Astrocyte of the cerebellum (primary cell): Measurements from ENCODE around the gene KSR2.
"Not testable (repeated sequence)": the region's sequence is repeated elsewhere in the genome, so short reads cannot be mapped to it uniquely, and the experiment has no call there.

ENCODE experiments used
- DNase-seq: peaks from one replicate; pipeline ENCODE4 v3.0.0-alpha.2; 2011; ENCODE audit warnings: low read depth
- H3K4me3 ChIP-seq: 2 replicates; pipeline ENCODE4 v1.5.1; 2011; ENCODE audit warnings: mild to moderate bottlenecking, low read depth, low read length, moderate library complexity
- in situ Hi-C: cut with HindIII; loops from 2 replicates; pipeline ENCODE4 v1.10.0; 2017; ENCODE audit warnings: low sequenced_read_pairs
- TF ChIP-seq, protein P1 (sequence below): IDR thresholded peaks from 2 replicates; pipeline ENCODE4 v1.5.1; 2012; ENCODE audit warnings: low read length, low read depth, moderate library complexity, mild to moderate bottlenecking; ENCODE audit errors: missing control alignments

KSR2 gene

DNA sequence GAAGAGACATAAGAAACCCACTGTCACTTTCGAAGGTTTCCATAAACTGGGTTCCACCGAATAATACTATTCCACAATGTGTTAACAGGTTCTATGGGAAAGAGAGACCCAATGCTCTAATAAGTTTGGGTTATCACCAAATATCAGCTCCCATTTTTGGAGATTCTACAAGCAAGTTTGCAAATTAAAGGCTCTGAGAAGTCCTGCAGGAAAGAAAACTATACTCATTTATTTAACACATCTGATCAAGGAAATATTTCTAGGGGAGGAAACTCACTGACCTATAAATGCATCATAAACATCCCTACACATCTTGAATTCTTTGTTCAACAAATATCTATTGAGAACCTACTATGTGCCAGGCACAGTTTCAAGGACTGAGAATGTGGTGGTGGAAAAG lies 161.4 kb downstream of the KSR2 start:
- TF ChIP-seq, protein P1, sequence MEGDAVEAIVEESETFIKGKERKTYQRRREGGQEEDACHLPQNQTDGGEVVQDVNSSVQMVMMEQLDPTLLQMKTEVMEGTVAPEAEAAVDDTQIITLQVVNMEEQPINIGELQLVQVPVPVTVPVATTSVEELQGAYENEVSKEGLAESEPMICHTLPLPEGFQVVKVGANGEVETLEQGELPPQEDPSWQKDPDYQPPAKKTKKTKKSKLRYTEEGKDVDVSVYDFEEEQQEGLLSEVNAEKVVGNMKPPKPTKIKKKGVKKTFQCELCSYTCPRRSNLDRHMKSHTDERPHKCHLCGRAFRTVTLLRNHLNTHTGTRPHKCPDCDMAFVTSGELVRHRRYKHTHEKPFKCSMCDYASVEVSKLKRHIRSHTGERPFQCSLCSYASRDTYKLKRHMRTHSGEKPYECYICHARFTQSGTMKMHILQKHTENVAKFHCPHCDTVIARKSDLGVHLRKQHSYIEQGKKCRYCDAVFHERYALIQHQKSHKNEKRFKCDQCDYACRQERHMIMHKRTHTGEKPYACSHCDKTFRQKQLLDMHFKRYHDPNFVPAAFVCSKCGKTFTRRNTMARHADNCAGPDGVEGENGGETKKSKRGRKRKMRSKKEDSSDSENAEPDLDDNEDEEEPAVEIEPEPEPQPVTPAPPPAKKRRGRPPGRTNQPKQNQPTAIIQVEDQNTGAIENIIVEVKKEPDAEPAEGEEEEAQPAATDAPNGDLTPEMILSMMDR = no peak
- H3K4me3 ChIP-seq = no peak overlapping the region
- no peak for DNase-seq
- in situ Hi-C loops = no loop called here

DNA sequence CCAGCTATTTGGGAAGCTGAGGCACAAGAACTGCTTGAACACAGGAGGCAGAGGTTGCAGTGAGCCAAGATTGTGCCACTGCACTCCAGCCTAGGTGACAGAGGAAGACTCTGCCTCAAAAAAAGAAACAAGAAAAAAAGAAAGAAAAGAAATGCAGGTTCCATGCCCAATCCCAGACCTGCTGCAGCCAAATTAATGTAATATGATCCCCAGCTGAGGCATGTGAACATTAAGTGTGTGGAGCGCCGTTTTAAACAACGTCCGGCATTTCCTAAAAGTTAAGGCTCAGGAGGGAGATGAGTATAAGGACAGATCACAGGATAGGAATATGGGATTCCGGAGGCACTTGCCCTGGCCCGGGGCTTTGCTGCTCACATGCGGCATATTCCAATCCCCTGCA lies 162.9 kb downstream of the KSR2 start:
- TF ChIP-seq, protein P1 = no peak
- no peak overlapping the region for H3K4me3 ChIP-seq
- in situ Hi-C loops = no loop called here
- DNase-seq = no peak

DNA sequence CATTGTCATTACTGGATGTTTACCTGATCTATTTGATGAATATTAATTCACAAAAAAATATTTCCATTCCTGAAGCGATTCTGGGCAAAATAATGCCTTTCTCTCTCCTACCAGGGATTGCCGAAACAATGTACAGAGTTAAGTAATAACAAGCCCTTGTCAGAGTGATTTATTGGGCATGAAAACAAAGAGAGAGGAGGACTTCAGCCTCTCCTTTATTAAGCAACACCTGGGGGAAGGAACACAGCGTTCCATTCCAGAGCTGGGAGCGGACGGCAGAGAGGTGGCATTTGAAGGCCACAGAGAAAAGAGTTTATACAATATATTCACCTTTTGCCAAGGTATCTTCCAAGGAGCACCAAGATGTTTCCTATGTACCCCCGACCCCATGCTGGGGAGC lies 165.8 kb downstream of the KSR2 start:
- DNase-seq = no peak
- in situ Hi-C loops = no loop called here
- no peak overlapping the region for H3K4me3 ChIP-seq
- TF ChIP-seq, protein P1 = no peak

DNA sequence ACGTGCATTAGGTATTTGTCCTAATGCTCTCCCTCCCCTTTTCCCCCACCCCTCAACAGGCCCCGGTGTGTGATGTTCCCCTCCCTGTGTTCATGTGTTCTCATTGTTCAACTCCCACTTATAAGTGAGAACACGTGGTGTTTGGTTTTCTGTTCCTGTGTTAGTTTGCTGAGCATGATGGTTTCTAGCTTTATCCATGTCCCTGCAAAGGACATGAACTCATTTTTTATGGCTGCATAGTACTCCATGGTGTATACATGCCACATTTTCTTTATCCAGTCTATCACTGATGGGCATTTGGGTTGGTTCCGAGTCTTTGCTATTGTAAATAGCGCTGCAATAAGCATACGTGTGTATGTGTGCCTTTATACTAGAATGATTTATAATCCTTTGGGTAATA lies 168.1 kb downstream of the KSR2 start:
- in situ Hi-C loops, H3K4me3 ChIP-seq, DNase-seq: not testable (repeated sequence)

DNA sequence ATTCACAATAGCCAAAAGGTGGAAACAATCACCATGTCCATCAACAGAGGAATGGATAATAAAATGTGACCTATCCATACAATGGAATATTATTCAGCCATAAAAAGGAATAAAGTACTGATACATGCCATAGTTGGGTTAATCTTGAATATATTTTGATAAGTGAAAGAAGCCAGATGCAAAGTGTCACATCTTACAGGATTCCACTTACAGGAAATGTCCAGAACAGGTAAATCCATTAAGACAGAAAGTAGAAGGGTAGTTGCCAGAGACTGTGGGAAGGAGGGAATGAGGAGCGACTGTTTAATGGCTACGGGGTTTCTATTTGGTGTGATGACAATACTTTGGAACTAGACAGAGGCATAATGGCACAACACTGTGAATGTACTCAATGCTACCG lies 171.6 kb downstream of the KSR2 start:
- DNase-seq = no peak
- TF ChIP-seq, protein P1 = no peak
- H3K4me3 ChIP-seq = no peak overlapping the region
- in situ Hi-C loops = no loop called here

DNA sequence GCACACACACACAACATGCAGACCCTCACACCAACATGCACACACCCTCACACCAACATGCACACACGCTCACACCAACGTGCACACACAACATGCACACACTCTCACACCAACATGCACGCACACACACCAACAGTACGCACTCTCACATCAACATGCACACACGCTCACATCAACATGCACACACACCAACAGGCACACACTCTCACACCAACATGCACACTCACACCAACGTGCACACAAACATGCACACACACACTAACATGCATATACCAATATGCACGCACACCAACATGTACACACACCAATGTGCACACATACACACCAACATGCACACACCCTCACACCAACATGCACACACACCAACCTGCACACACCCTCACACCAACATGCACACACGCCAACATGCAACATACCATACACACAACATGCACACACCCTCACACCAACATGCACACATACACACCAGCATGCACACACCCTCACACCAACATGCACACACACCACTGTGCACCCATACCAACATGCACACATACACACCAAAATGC lies 175.8 kb downstream of the KSR2 start:
- TF ChIP-seq, protein P1 = no peak
- H3K4me3 ChIP-seq = no peak overlapping the region
- no peak for DNase-seq
- in situ Hi-C loops = no loop called here

DNA sequence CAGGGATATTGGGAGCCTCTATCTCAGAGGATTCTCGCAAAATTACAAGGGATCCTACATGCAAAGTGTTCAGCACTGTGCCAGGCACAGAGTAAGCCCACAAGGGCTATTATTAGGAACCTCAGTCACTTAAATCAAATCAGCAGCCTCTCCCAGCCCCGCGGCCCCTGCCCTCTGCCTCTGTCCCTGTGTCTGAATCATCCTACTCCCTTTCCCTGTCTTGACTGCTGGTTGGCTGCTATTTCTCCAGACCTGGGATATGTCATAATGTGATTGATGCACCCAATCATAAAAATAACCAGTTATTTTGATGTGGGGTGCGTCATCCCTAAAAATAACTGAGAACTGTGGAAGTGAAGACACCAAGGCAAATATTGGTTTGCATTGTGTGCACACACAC lies 176.3 kb downstream of the KSR2 start:
- in situ Hi-C loops = no loop called here

More for the DNA sequence above, 176.3 kb downstream of the KSR2 start:
- H3K4me3 ChIP-seq = no peak overlapping the region
- DNase-seq = no peak
- TF ChIP-seq, protein P1 = no peak
